ENCODE data around the gene FOXP1. TPM values are rescaled to one million over a fixed set of nuclear protein-coding genes. Genes with fewer than 3 reads are reported as not detected.

FOXP1 gene
- total RNA-seq, 1 donor from 2014 or later, result 27.3 TPM

DNA sequence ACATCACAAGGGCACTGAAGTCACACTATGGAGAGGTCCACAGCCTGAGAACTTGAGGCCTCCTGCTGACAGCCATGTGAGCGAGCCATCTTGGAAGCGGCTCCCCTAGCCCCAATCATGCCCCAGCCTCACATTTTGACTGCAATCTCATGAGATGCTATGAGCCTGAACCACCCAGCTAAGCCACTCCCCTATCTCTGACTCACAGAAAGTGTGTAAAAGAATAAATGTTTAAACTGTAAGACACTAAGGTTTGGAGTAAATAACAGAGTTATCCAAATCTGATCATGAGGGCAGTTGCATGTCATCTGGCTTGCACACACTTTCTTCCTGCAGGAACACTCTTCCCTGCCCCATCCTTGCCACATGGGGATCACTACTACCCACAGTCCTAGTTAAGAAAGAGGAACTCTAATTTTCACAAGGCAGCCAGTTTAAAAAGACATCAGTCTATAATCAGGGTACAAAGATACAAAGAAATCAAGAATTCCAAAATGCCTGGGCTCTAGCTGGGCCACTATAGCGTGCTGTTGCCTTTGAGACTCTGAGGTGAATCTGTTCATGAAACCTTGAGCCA is 494.2 kb downstream of the FOXP1 start:
- H3K4me1 Mint-ChIP-seq, result no peaks in the 10 kb centered on the region
- H3K27ac ChIP-seq, result no peak overlapping the region
- no peaks in the 10 kb centered on the region for H3F3A ChIP-seq (ENCODE audit: low read depth)
- no peak overlapping the region for H3K27ac Mint-ChIP-seq
- H3K36me3 Mint-ChIP-seq, result peaks cover 2% of the 10 kb centered on the region
- H3K27me3 ChIP-seq, result no peaks in the 10 kb centered on the region
- H3K27me3 Mint-ChIP-seq (ENCODE audit: insufficient read depth, low read depth), result peaks cover 2% of the 10 kb centered on the region
- H2AFZ ChIP-seq (replicated peaks), result no peak overlapping the region
- H3K36me3 ChIP-seq, result no peaks in the 10 kb centered on the region
- H3K9ac ChIP-seq, result no peak overlapping the region
- H3K4me3 Mint-ChIP-seq, result no peak overlapping the region
- no peaks in the 10 kb centered on the region for H4K20me1 ChIP-seq (ENCODE audit: low read depth)
- H3K4me2 ChIP-seq, result no peak overlapping the region
- no peak overlapping the region for H3K4me3 ChIP-seq
- no peaks in the 10 kb centered on the region for H3K9me3 Mint-ChIP-seq
- no peaks in the 10 kb centered on the region for H3K79me2 ChIP-seq (ENCODE audit: low read depth)
- no peak for TF ChIP-seq EZH2 (IDR thresholded peaks at IDR 0.05)
- H3K4me1 ChIP-seq, result peaks cover 8% of the 10 kb centered on the region
- DNase-seq (ENCODE audit: low spot score), result no peak
- H3K9me3 ChIP-seq (ENCODE audit: low read depth), result no peaks in the 10 kb centered on the region

DNA sequence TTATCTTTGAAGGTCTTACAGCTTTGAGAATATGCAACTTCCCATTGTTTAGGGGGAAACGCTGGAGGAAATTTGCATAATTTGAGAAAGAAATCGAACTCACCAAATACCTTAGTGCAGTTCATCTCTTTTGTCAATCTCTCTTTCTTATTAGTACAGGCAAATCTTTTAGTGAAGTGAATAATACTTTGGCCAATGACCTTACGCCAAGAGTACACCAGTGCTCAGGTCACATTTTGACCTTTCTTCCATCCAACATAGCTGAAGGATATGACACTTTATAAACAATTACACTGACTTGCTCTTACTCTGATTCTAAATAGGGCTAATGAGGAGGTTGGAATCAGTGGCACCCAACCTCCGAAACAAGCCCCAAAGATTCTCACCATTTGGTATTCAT is 494.8 kb downstream of the FOXP1 start:
- no peak overlapping the region for H3K4me3 ChIP-seq
- H4K20me1 ChIP-seq (ENCODE audit: low read depth), result no peaks in the 10 kb centered on the region
- no peak overlapping the region for H3K27ac ChIP-seq
- Mint-ChIP-seq H3K4me1 (peaks cover 4% of the 10 kb centered on the region), H3K9me3 (no peaks in the 10 kb centered on the region), H3K27ac (no peak overlapping the region), H3K36me3 (peaks cover 2% of the 10 kb centered on the region), H3K4me3 (no peak overlapping the region), H3K27me3 (ENCODE audit: insufficient read depth, low read depth) (peaks cover 2% of the 10 kb centered on the region)
- no peak overlapping the region for H3K4me2 ChIP-seq
- no peak overlapping the region for H3K9ac ChIP-seq
- H3K79me2 ChIP-seq (ENCODE audit: low read depth), result no peaks in the 10 kb centered on the region
- no peaks in the 10 kb centered on the region for H3K27me3 ChIP-seq
- TF ChIP-seq EZH2phosphoT487 (IDR thresholded peaks at IDR 0.05), result no peak
- no peak for TF ChIP-seq EZH2 (IDR thresholded peaks at IDR 0.05)
- TF ChIP-seq, protein P1, sequence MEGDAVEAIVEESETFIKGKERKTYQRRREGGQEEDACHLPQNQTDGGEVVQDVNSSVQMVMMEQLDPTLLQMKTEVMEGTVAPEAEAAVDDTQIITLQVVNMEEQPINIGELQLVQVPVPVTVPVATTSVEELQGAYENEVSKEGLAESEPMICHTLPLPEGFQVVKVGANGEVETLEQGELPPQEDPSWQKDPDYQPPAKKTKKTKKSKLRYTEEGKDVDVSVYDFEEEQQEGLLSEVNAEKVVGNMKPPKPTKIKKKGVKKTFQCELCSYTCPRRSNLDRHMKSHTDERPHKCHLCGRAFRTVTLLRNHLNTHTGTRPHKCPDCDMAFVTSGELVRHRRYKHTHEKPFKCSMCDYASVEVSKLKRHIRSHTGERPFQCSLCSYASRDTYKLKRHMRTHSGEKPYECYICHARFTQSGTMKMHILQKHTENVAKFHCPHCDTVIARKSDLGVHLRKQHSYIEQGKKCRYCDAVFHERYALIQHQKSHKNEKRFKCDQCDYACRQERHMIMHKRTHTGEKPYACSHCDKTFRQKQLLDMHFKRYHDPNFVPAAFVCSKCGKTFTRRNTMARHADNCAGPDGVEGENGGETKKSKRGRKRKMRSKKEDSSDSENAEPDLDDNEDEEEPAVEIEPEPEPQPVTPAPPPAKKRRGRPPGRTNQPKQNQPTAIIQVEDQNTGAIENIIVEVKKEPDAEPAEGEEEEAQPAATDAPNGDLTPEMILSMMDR (IDR thresholded peaks at IDR 0.05), result no peak
- H3F3A ChIP-seq (ENCODE audit: low read depth), result no peaks in the 10 kb centered on the region
- H3K9me3 ChIP-seq (ENCODE audit: low read depth), result no peaks in the 10 kb centered on the region
- no peak for DNase-seq (ENCODE audit: low spot score)
- H3K4me1 ChIP-seq, result peaks cover 8% of the 10 kb centered on the region
- no peak overlapping the region for H2AFZ ChIP-seq (replicated peaks)
- H3K36me3 ChIP-seq, result no peaks in the 10 kb centered on the region

DNA sequence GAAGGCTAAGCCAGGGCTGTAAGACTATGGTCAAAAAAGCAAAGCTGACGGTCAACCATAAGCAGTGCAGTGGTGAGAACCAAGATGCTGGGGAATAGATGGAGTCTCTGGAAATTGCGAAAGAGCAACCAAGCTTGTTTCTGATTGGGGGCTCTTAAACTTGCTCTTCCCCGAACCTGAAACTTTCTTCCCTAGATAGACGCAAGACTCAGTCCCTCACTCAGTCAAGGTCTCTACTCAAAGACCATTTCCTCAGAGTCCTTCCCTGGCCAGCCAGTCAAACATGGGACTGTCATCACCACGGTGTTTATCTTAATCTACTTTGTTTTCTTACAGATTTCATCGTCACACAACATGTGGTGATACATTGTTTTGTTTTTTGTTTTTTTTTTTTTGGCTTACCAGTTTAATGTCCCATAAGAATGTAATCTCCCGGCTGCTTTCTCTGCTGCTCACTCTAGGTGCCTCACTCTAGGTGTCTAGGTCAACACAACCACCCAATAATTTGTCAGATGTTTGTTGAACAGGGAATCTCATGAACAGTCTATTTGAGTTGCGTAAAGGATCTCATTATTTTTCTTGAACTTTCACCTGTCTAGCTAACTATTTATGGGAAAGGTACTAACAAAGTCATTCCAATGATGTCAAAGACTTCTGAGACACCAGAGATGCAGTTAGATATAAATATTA is 495.4 kb downstream of the FOXP1 start:
- Histone ChIP-seq H4K20me1 (ENCODE audit: low read depth) (no peaks in the 10 kb centered on the region), H3K36me3 (no peaks in the 10 kb centered on the region), H3K79me2 (ENCODE audit: low read depth) (no peaks in the 10 kb centered on the region), H3F3A (ENCODE audit: low read depth) (no peaks in the 10 kb centered on the region), H2AFZ (replicated peaks) (no peak overlapping the region), H3K9me3 (ENCODE audit: low read depth) (no peaks in the 10 kb centered on the region), H3K27me3 (no peaks in the 10 kb centered on the region), H3K4me1 (peaks cover 8% of the 10 kb centered on the region), H3K9ac (no peak overlapping the region), H3K27ac (no peak overlapping the region), H3K4me3 (no peak overlapping the region), H3K4me2 (no peak overlapping the region)
- H3K4me3 Mint-ChIP-seq, result no peak overlapping the region
- DNase-seq (ENCODE audit: low spot score), result no peak
- H3K4me1 Mint-ChIP-seq, result peaks cover 9% of the 10 kb centered on the region
- H3K9me3 Mint-ChIP-seq, result no peaks in the 10 kb centered on the region
- peaks cover 2% of the 10 kb centered on the region for H3K27me3 Mint-ChIP-seq (ENCODE audit: insufficient read depth, low read depth)
- H3K36me3 Mint-ChIP-seq, result peaks cover 2% of the 10 kb centered on the region
- TF ChIP-seq EZH2phosphoT487 (IDR thresholded peaks at IDR 0.05), result no peak
- TF ChIP-seq, protein P1 (IDR thresholded peaks at IDR 0.05), result no peak
- no peak for TF ChIP-seq EZH2 (IDR thresholded peaks at IDR 0.05)
- H3K27ac Mint-ChIP-seq, result no peak overlapping the region

Measured in neural progenitor cell (in vitro differentiated cells).